ENCODE results near the gene CLINT1. TPM values are rescaled to one million over a fixed set of nuclear protein-coding genes. Genes with fewer than 3 reads are reported as not detected.

The CLINT1 gene
- total RNA-seq, 6 experiments from 2014 or later, result 80.7 to 90.3 (median 85.5) TPM

- Mint-ChIP-seq H3K9me3 (no peaks in the 10 kb centered on the region), H3K4me3 (no peak overlapping the region), H3K4me1 (ENCODE audit: low read depth) (peaks cover 7% of the 10 kb centered on the region; the same call in 1 of the 2 replicates), H3K36me3 (ENCODE audit: low read depth) (peaks cover 33% of the 10 kb centered on the region), H3K27ac (no peak overlapping the region), H3K27me3 (ENCODE audit: insufficient read depth) (no peaks in the 10 kb centered on the region)
- no peak for DNase-seq
- TF ChIP-seq, protein P1, sequence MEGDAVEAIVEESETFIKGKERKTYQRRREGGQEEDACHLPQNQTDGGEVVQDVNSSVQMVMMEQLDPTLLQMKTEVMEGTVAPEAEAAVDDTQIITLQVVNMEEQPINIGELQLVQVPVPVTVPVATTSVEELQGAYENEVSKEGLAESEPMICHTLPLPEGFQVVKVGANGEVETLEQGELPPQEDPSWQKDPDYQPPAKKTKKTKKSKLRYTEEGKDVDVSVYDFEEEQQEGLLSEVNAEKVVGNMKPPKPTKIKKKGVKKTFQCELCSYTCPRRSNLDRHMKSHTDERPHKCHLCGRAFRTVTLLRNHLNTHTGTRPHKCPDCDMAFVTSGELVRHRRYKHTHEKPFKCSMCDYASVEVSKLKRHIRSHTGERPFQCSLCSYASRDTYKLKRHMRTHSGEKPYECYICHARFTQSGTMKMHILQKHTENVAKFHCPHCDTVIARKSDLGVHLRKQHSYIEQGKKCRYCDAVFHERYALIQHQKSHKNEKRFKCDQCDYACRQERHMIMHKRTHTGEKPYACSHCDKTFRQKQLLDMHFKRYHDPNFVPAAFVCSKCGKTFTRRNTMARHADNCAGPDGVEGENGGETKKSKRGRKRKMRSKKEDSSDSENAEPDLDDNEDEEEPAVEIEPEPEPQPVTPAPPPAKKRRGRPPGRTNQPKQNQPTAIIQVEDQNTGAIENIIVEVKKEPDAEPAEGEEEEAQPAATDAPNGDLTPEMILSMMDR (IDR thresholded peaks at IDR 0.05), result no peak
Measured at GRCh38 chr5:157802736-157803135, 56.2 kb downstream of the CLINT1 start.

DNA sequence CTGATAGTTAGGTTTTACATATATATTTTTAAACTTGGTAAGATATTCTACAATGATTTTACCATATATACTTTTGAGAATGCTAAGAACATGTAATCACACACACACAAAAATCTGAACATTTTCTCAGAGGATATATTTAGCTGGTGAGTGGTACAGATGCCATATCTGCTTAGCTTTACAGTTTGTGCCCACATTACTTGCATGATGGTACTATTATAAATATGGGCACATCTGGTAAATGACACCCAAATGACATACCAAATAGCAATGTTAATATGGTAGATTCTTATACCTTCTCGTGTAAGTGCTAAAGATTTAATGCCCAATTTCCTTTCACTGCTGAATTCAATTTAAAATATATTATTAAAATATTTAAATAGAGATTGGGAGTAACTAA is 58.8 kb downstream of the CLINT1 start:
- Mint-ChIP-seq H3K27me3 (ENCODE audit: insufficient read depth) (no peaks in the 10 kb centered on the region), H3K4me1 (ENCODE audit: low read depth) (peaks cover 7% of the 10 kb centered on the region; the same call in 1 of the 2 replicates)

DNA sequence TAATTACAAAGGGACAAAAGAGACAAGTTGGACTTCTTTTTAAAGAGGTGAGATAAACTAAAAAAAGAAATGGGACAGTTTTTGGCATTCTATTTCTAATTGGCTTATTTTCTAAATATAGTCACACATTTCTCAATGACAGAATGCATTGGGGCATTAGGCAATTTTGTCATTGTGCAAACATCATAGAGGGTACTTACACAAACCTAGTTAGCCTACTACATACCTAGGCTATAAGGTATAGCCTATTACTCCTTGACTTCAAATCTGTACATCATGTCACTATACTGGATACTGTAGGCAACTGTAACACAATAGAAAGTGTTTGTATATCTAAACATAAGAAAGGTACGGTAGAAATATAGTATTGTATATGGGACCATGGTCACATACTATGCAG is 59.4 kb downstream of the CLINT1 start:
- Mint-ChIP-seq H3K4me1 (ENCODE audit: low read depth) (peaks cover 7% of the 10 kb centered on the region; the same call in 1 of the 2 replicates), H3K27me3 (ENCODE audit: insufficient read depth) (no peaks in the 10 kb centered on the region), H3K9me3 (no peaks in the 10 kb centered on the region), H3K27ac (no peak overlapping the region), H3K36me3 (ENCODE audit: low read depth) (peaks cover 28% of the 10 kb centered on the region), H3K4me3 (no peak overlapping the region)
- TF ChIP-seq, protein P1 (IDR thresholded peaks at IDR 0.05), result no peak
- DNase-seq, result no peak

More for the DNA sequence above, 58.8 kb downstream of the CLINT1 start:
- TF ChIP-seq, protein P1 (IDR thresholded peaks at IDR 0.05), result no peak
- DNase-seq, result no peak
- Mint-ChIP-seq H3K4me3 (no peak overlapping the region), H3K9me3 (no peaks in the 10 kb centered on the region), H3K36me3 (ENCODE audit: low read depth) (peaks cover 30% of the 10 kb centered on the region), H3K27ac (no peak overlapping the region)

DNA sequence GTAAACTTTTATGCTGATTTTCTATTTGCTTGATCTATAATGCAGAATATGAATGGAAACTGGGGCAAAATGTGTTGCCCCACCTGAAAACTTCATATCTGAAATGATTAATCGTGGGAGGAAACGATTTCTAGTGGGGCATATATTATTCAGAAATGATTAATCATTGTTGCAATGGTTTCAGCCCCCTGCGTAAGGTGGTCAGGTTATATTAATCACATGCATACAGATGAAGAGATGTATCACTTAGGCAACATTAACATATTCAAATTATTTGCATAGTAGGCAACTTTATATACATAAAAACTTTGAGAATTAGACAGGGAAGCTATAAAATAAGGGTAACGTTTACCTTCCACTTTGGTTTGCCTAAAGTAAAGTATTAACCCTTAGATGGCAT is 65.6 kb downstream of the CLINT1 start:
- H3K27me3 Mint-ChIP-seq (ENCODE audit: insufficient read depth), result no peaks in the 10 kb centered on the region
- TF ChIP-seq, protein P1 (IDR thresholded peaks at IDR 0.05), result no peak
- H3K4me1 Mint-ChIP-seq (ENCODE audit: low read depth), result no peaks in the 10 kb centered on the region
- DNase-seq, result no peak
- peaks cover 42% of the 10 kb centered on the region for H3K36me3 Mint-ChIP-seq (ENCODE audit: low read depth)
- H3K9me3 Mint-ChIP-seq, result no peaks in the 10 kb centered on the region
- H3K27ac Mint-ChIP-seq, result no peak overlapping the region
- H3K4me3 Mint-ChIP-seq, result no peak overlapping the region

DNA sequence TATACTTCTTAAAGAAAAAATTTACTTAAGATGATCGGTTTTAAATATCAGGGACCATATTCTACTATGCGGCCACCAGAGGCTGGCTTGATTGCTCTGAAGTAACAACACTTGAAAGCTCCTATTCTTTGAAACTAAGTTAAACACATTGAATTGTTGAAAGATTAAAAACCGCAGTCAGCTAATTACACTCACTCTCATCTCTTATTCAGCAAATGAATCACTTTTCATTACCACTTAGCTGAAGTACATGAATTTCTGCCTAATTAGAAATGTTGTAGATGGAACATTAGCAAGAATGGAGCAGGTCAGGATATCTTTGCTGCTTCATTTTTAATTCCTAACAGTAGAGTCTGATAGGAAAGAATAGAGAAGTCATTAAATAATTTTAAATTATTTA is 73.1 kb downstream of the CLINT1 start:
- Mint-ChIP-seq H3K36me3 (ENCODE audit: low read depth) (peaks cover 27% of the 10 kb centered on the region), H3K27me3 (ENCODE audit: insufficient read depth) (no peaks in the 10 kb centered on the region; the same call in 1 of the 2 replicates), H3K9me3 (no peaks in the 10 kb centered on the region), H3K4me3 (no peak overlapping the region), H3K27ac (no peak overlapping the region), H3K4me1 (ENCODE audit: low read depth) (no peaks in the 10 kb centered on the region)
- TF ChIP-seq, protein P1 (IDR thresholded peaks at IDR 0.05), result no peak
- no peak for DNase-seq

GRCh38 chr5:157779221-157779620 is 79.7 kb downstream of the CLINT1 start:
- Mint-ChIP-seq H3K4me3 (no peak overlapping the region), H3K9me3 (no peaks in the 10 kb centered on the region), H3K27ac (no peak overlapping the region), H3K4me1 (ENCODE audit: low read depth) (no peaks in the 10 kb centered on the region), H3K36me3 (ENCODE audit: low read depth) (peaks cover 5% of the 10 kb centered on the region; the same call in 1 of the 2 replicates), H3K27me3 (ENCODE audit: insufficient read depth) (peaks cover 2% of the 10 kb centered on the region)
- no peak for DNase-seq
- TF ChIP-seq, protein P1 (IDR thresholded peaks at IDR 0.05), result no peak

All from HFFc6 (cell line).